Small intestine (tissue), 7 donors: ENCODE data around the gene FNDC7. TPM values are rescaled to one million over a fixed set of nuclear protein-coding genes. Genes with fewer than 3 reads are reported as not detected.
"Not testable (repeated sequence)": the region's sequence is repeated elsewhere in the genome, so short reads cannot be mapped to it uniquely, and the experiment has no call there.

Experiments used
- DNase-seq, 2 donors: peaks; one replicate each; pipeline versions ENCODE4 v3.0.0 to v3.0.0-alpha.2; 2013
- FAIRE-seq: peaks from 2 replicates; lab custom pipeline; 2012; peaks lifted over from hg19 to GRCh38; lab: Jason Lieb, UNC
- H3K27ac ChIP-seq, 3 donors: one replicate each; pipeline ENCODE4 v1.5.1; 2013; ENCODE audit warnings: low read length in 2 of 3, mild to moderate bottlenecking in 2 of 3, control low read depth in 1 of 3, inconsistent platforms in 1 of 3, low read depth in 1 of 3, moderate library complexity in 1 of 3
- H3K27me3 ChIP-seq, 3 donors: one replicate each; pipeline ENCODE4 v1.6.1; 2013; ENCODE audit warnings: low read length in 3 of 3, inconsistent platforms in 1 of 3; ENCODE audit not compliant: control insufficient read depth in 3 of 3, insufficient read depth in 3 of 3
- H3K36me3 ChIP-seq, 3 donors: one replicate each; pipeline ENCODE4 v1.6.1; 2013; ENCODE audit warnings: low read length in 3 of 3, inconsistent platforms in 1 of 3, low read depth in 1 of 3, mild to moderate bottlenecking in 1 of 3, moderate library complexity in 1 of 3; ENCODE audit not compliant: control insufficient read depth in 3 of 3, insufficient read depth in 2 of 3
- H3K4me1 ChIP-seq, 3 donors: one replicate each; pipeline ENCODE4 v1.6.1; 2013; ENCODE audit warnings: low read length in 2 of 3, inconsistent platforms in 1 of 3, low read depth in 1 of 3, mild to moderate bottlenecking in 1 of 3, moderate library complexity in 1 of 3; ENCODE audit not compliant: control insufficient read depth in 3 of 3, insufficient read depth in 2 of 3
- H3K4me3 ChIP-seq, 3 donors: one replicate each; pipeline ENCODE4 v1.5.1; 2013; ENCODE audit warnings: low read length in 3 of 3, control low read depth in 1 of 3, inconsistent platforms in 1 of 3, low read depth in 1 of 3, mild to moderate bottlenecking in 1 of 3, moderate library complexity in 1 of 3
- H3K9me3 ChIP-seq, 2 donors: one replicate each; pipeline ENCODE4 v1.6.1; 2013; ENCODE audit warnings: low read depth in 1 of 2, low read length in 1 of 2; ENCODE audit not compliant: control insufficient read depth in 2 of 2, insufficient read depth in 1 of 2
- WGBS, 3 donors: extraction: QIAGEN DNeasy Blood & Tissue Kit; methylation state at CpG; one replicate each; pipeline ENCODE4 v1.1.7; 2013; 5-methylcytosine and 5-hydroxymethylcytosine counted together
- polyA plus RNA-seq, 4 donors: library from polyadenylated mRNA; stranded (reverse) in 3 of 4; unstranded in 1 of 4; fragments of 200-250 nt in 3 of 4; fragments of 120-200 nt in 1 of 4; gene quantifications; one replicate each; pipeline versions ENCODE4 v1.2.1 to v1.2.3, GENCODE V29; 2013
- donor health status: healthy with polysubstance abuse.
- donor health status: control.
- donor health status: control.
- donor health status: Bipolar disorder and iron deficiency.
- donor health status: healthy.

Gene FNDC7
- polyA plus RNA-seq, 4 donors, result not detected

DNA sequence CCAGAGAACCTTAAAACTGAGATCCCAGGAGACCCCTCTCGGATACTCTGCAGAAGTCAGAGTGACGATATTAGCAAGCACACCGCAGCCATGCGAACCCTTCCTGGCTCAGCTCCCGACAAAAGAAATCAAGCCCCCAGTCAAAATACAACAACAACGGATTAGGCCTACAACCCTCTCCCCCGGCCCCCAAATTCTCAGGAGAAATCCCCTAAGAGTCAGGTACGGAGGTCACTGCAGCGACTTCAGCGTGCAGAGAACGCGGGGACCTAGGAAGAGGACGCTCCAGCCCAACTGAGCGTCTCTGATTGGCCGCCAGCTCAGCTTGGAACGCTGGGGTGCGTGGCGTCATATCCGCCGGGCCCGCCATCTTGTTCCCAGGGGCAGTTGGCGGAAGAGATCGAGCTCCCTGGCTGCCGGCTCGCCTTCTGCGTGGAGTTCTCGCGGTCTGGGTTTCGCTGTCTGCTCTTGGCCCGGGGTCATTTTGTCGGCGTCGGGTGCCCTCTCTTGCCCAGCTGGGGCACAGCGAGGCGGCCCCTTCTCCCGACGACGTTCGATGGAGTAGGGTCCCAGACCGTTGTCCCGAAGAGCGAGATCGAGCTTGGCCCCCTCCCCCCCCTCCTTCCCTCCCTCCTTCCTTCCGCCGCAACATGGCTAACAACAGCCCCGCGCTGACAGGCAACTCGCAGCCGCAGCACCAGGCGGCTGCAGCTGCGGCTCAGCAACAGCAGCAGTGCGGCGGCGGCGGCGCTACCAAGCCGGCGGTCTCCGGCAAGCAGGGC is 20.6 kb upstream of the FNDC7 start, which contains the start of gene PRPF38B:
TSS of gene PRPF38B (plus strand) at position 369 of the 782 bp plus-strand sequence. CDS start at position 651, 282 bp downstream.
- WGBS, 3 donors, result 0% methylated on average over 46 to 59 of the region's 59 CpGs
- peak within 1 kb of the TSS; percentile 94 to 99 (median 97) for H3K27ac ChIP-seq
- peaks cover 0 to 3% (median 2%) of the 10 kb centered on the region in 3 donors for H3K4me1 ChIP-seq
- peaks cover 2 to 6% (median 4%) of the 10 kb centered on the region in 3 donors for H3K36me3 ChIP-seq
- peak within 1 kb of the TSS; percentile 74 to 87 (median 77) for H3K4me3 ChIP-seq
- H3K9me3 ChIP-seq, result no peaks in the 10 kb centered on the region
- H3K27me3 ChIP-seq, result no peaks in the 10 kb centered on the region
- FAIRE-seq (no peak), DNase-seq (peak; percentile 96 to 97)

GRCh38 chr1:108692724-108693655 is 19.7 kb upstream of the FNDC7 start:
- peak overlapping the region; percentile 74 to 87 (median 77) for H3K4me3 ChIP-seq
- H3K9me3 ChIP-seq, result no peaks in the 10 kb centered on the region
- peaks cover 0 to 3% (median 2%) of the 10 kb centered on the region in 3 donors for H3K4me1 ChIP-seq
- peaks cover 3 to 6% (median 4%) of the 10 kb centered on the region in 3 donors for H3K36me3 ChIP-seq
- peak overlapping the region; percentile 94 to 99 (median 97) for H3K27ac ChIP-seq
- DNase-seq (peak; percentile 72 to 82), FAIRE-seq (no peak)
- WGBS, 3 donors, result 0 to 1% (median 0%) methylated on average over 34 to 36 of the region's 36 CpGs
- H3K27me3 ChIP-seq, result no peaks in the 10 kb centered on the region

DNA sequence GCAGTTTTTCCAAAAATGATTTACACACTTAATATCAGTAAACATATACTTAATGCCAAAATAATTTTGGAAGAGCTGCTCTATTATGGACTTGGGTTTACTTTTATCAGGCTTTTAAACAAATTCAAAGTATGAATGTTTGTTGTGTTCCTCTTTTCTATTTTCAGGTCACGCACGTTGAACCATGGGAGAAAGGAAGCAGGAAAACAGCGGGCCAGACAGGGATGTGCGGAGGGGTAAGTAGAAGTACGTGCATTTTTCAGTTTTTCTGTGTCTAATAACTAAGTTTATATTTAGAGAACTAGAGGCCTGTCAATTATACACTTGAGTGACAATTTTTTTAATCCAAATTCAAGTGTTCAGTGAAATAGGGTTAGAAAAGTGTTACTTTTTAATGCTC is 17.2 kb upstream of the FNDC7 start:
- H3K4me1 ChIP-seq, result peaks cover 0 to 3% (median 2%) of the 10 kb centered on the region in 3 donors
- no peak for FAIRE-seq
- H3K36me3 ChIP-seq, result peaks cover 11 to 14% (median 14%) of the 10 kb centered on the region in 3 donors
- no peak for DNase-seq
- H3K27me3 ChIP-seq, result no peaks in the 10 kb centered on the region
- H3K9me3 ChIP-seq, result no peaks in the 10 kb centered on the region
- 60 to 73% (median 67%) methylated on average over 5 of the region's 5 CpGs for WGBS, 3 donors
- no peak overlapping the region for H3K27ac ChIP-seq
- H3K4me3 ChIP-seq, result no peak overlapping the region

- Histone ChIP-seq H3K4me1 (peaks cover 0 to 3% (median 0%) of the 10 kb centered on the region in 3 donors), H3K36me3 (peaks cover 14 to 17% (median 15%) of the 10 kb centered on the region in 3 donors), H3K4me3 (no peak overlapping the region), H3K27ac (no peak overlapping the region), H3K9me3 (no peaks in the 10 kb centered on the region), H3K27me3 (no peaks in the 10 kb centered on the region)
- DNase-seq (no peak), FAIRE-seq (no peak)
- WGBS, 3 donors, result 83 to 86% (median 85%) methylated on average over 22 of the region's 22 CpGs
These were observed 13.1 kb upstream of the FNDC7 start for GRCh38 chr1:108699375-108700332.

GRCh38 chr1:108701176-108701849 is 11.4 kb upstream of the FNDC7 start:
- no peak for DNase-seq
- H3K27me3 ChIP-seq, result no peaks in the 10 kb centered on the region
- no peak overlapping the region for H3K4me3 ChIP-seq
- no peak for FAIRE-seq
- WGBS, 3 donors, result 84 to 86% (median 85%) methylated on average over 5 of the region's 5 CpGs
- no peaks in the 10 kb centered on the region for H3K9me3 ChIP-seq
- H3K4me1 ChIP-seq, result peaks cover 0 to 3% (median 0%) of the 10 kb centered on the region in 3 donors
- no peak overlapping the region for H3K27ac ChIP-seq
- peaks cover 12 to 17% (median 14%) of the 10 kb centered on the region in 3 donors for H3K36me3 ChIP-seq

DNA sequence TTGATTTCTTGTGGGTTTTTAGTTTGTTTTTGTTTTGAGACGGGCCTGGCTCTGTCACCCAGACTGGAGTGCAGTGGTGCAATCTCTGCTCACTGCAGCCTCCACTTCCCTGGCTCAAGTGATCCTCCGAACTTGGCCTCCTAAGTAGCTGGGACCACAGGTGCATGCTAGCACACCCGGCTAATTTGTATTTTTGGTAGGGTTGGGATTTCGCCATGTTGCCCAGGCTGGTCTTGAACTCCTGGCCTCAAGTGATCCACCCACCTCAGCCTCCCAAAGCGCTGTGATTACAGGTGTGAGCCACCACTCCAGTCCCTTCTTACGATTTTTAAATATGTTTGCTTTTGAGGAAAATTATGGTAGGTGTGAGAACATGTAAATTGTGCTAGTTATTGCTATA is 10.6 kb upstream of the FNDC7 start:
- DNase-seq, H3K27me3 ChIP-seq, FAIRE-seq, H3K27ac ChIP-seq, H3K4me1 ChIP-seq, H3K9me3 ChIP-seq, H3K4me3 ChIP-seq: not testable (repeated sequence)
- WGBS, 3 donors, result 95 to 97% (median 95%) methylated on average over 6 of the region's 6 CpGs
- H3K36me3 ChIP-seq, result peaks cover 8 to 15% (median 10%) of the 10 kb centered on the region in 3 donors

DNA sequence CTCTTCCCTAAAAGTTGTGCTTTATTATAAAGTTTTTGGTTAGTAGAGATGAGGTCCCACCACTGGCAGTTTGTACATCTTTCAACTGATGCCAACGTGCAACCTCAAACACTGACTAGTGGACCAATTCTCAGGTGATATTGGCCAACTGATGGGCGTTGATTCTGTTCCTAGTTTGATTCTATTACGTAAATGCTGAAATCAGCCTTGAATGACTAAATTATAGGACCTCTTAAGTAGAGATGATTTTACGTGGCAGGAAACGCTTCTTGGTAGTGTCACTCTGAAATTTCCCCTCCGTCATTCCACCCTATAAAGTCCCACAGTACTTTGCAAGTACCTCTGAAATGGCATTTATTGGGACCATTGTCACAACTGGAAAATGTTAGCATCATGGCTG is 8.8 kb upstream of the FNDC7 start:
- H3K27ac ChIP-seq, result no peak overlapping the region
- H3K36me3 ChIP-seq, result peaks cover 8 to 13% (median 9%) of the 10 kb centered on the region in 3 donors
- DNase-seq (no peak), FAIRE-seq (no peak)
- H3K27me3 ChIP-seq, result no peaks in the 10 kb centered on the region
- H3K4me1 ChIP-seq, result no peaks in the 10 kb centered on the region
- 59 to 66% (median 65%) methylated on average over 6 of the region's 6 CpGs for WGBS, 3 donors
- no peaks in the 10 kb centered on the region for H3K9me3 ChIP-seq
- no peak overlapping the region for H3K4me3 ChIP-seq
